HFF-Myc (cell line): Measurements from ENCODE around the gene PLD5.

ENCODE experiments used
- DNase-seq: peaks from one replicate; pipeline ENCODE4 v3.0.0-alpha.2; 2011; ENCODE audit warnings: low read depth; ENCODE audit errors: extremely low read depth
- H3K4me3 ChIP-seq: replicated peaks from 2 replicates; pipeline ENCODE4 v1.5.1; 2011; ENCODE audit warnings: low read depth, mild to moderate bottlenecking, control low read depth, low read length
- CTCF ChIP-seq: IDR thresholded peaks from 2 replicates; pipeline ENCODE4 v1.5.1; 2012; ENCODE audit warnings: mild to moderate bottlenecking, low read depth, low read length, control low read depth; ENCODE audit errors: missing control alignments

PLD5 gene

GRCh38 chr1:242524571-242525359 is at the start of gene PLD5:
Gene PLD5, minus strand, starts transcription at chr1:242524697.
- TF ChIP-seq CTCF = no peak
- DNase-seq = no peak
- no peak within 1 kb of the TSS for H3K4me3 ChIP-seq

- TF ChIP-seq CTCF = no peak
- no peak for DNase-seq
- H3K4me3 ChIP-seq = no peak overlapping the region
Measured at GRCh38 chr1:242569867-242570266, 45.4 kb upstream of the PLD5 start.

GRCh38 chr1:242568666-242569065 is 44.2 kb upstream of the PLD5 start:
- DNase-seq = no peak
- no peak overlapping the region for H3K4me3 ChIP-seq
- no peak for TF ChIP-seq CTCF

- no peak for DNase-seq
- H3K4me3 ChIP-seq = no peak overlapping the region
- no peak for TF ChIP-seq CTCF
Measured at GRCh38 chr1:242567596-242567995, 43.1 kb upstream of the PLD5 start.

- DNase-seq = no peak
- TF ChIP-seq CTCF = no peak
Measured at GRCh38 chr1:242556759-242557158, 32.3 kb upstream of the PLD5 start.

GRCh38 chr1:242556276-242556675 is 31.8 kb upstream of the PLD5 start:
- H3K4me3 ChIP-seq = no peak overlapping the region
- TF ChIP-seq CTCF = no peak
- DNase-seq = no peak

More at GRCh38 chr1:242556759-242557158, 32.3 kb upstream of the PLD5 start:
- H3K4me3 ChIP-seq = no peak overlapping the region

- no peak for DNase-seq
- no peak for TF ChIP-seq CTCF
- no peak overlapping the region for H3K4me3 ChIP-seq
Measured at GRCh38 chr1:242554577-242554976, 30.1 kb upstream of the PLD5 start.
